Astrocyte (in vitro differentiated cells and primary cell): Measurements from ENCODE around the gene HDGF. TPM values are rescaled to one million over a fixed set of nuclear protein-coding genes. Genes with fewer than 3 reads are reported as not detected.

ENCODE experiments used
- DNase-seq: peaks from one replicate; pipeline ENCODE4 v3.0.0-alpha.2; 2010; ENCODE audit warnings: low read depth
- FAIRE-seq: peaks from 2 replicates; lab custom pipeline; 2011; peaks lifted over from hg19 to GRCh38; lab: Jason Lieb, UNC
- H2AFZ ChIP-seq: 2 replicates; pipeline ENCODE4 v1.6.0; 2012; ENCODE audit warnings: low read depth, low read length, inconsistent platforms
- H3K27ac ChIP-seq: 2 replicates; pipeline ENCODE4 v1.5.1; 2011; ENCODE audit warnings: low read depth, low read length, inconsistent platforms
- H3K27me3 ChIP-seq: 2 replicates; pipeline ENCODE4 v1.6.0; 2011; ENCODE audit warnings: low read length, inconsistent platforms; ENCODE audit not compliant: insufficient read depth
- H3K36me3 ChIP-seq: 2 replicates; pipeline ENCODE4 v1.5.1; 2011; ENCODE audit warnings: low read length, inconsistent platforms; ENCODE audit not compliant: insufficient read depth
- H3K4me1 ChIP-seq: 2 replicates; pipeline ENCODE4 v1.5.1; 2011; ENCODE audit warnings: low read length, inconsistent platforms; ENCODE audit not compliant: insufficient read depth
- H3K4me2 ChIP-seq: 2 replicates; pipeline ENCODE4 v1.6.0; 2012; ENCODE audit warnings: low read length, inconsistent platforms
- H3K4me3 ChIP-seq: 2 replicates; pipeline ENCODE4 v1.5.1; 2011; ENCODE audit warnings: low read depth, mild to moderate bottlenecking, low read length, inconsistent platforms; ENCODE audit not compliant: insufficient read depth
- H3K79me2 ChIP-seq: 2 replicates; pipeline ENCODE4 v1.6.0; 2012; ENCODE audit warnings: mild to moderate bottlenecking, low read length, inconsistent platforms; ENCODE audit not compliant: insufficient read depth
- H3K9ac ChIP-seq: 2 replicates; pipeline ENCODE4 v1.6.0; 2012; ENCODE audit warnings: mild to moderate bottlenecking, low read length, inconsistent platforms
- H3K9me3 ChIP-seq: 2 replicates; pipeline ENCODE4 v1.5.1; 2012; ENCODE audit warnings: low read depth, mild to moderate bottlenecking, low read length, inconsistent platforms; ENCODE audit not compliant: insufficient read depth
- H4K20me1 ChIP-seq: 2 replicates; pipeline ENCODE4 v1.6.0; 2012; ENCODE audit warnings: low read length, inconsistent platforms; ENCODE audit not compliant: insufficient read depth
- H3K27ac Mint-ChIP-seq: one replicate; pipeline ENCODE4 v1.8.0; 2021; ENCODE audit warnings: mild to moderate bottlenecking, mixed read lengths; ENCODE audit not compliant: unreplicated experiment
- H3K27me3 Mint-ChIP-seq: one replicate; pipeline ENCODE4 v1.8.0; 2021; ENCODE audit warnings: low read depth, mixed read lengths; ENCODE audit not compliant: unreplicated experiment
- H3K36me3 Mint-ChIP-seq: one replicate; pipeline ENCODE4 v1.8.0; 2021; ENCODE audit warnings: low read depth, mixed read lengths; ENCODE audit not compliant: unreplicated experiment
- H3K4me1 Mint-ChIP-seq: one replicate; pipeline ENCODE4 v1.8.0; 2021; ENCODE audit warnings: low read depth, mixed read lengths; ENCODE audit not compliant: unreplicated experiment
- H3K4me3 Mint-ChIP-seq: one replicate; pipeline ENCODE4 v1.8.0; 2021; ENCODE audit warnings: mild to moderate bottlenecking, moderate library complexity, mixed read lengths; ENCODE audit not compliant: unreplicated experiment
- H3K9me3 Mint-ChIP-seq: one replicate; pipeline ENCODE4 v1.8.0; 2021; ENCODE audit warnings: mild to moderate bottlenecking, mixed read lengths; ENCODE audit not compliant: unreplicated experiment
- CTCF ChIP-seq: IDR thresholded peaks from 2 replicates; pipeline ENCODE4 v1.5.1; 2011; ENCODE audit warnings: low read depth, mild to moderate bottlenecking, inconsistent platforms, low read length, moderate library complexity; ENCODE audit not compliant: insufficient read depth
- EZH2 ChIP-seq: IDR thresholded peaks from 2 replicates; pipeline ENCODE4 v1.6.1; 2012; ENCODE audit warnings: mild to moderate bottlenecking, low read length, inconsistent platforms; ENCODE audit not compliant: insufficient read depth
- total RNA-seq: library from RNA; stranded (reverse); gene quantifications from 2 replicates; pipeline ENCODE4 v1.2.1, GENCODE V29; 2021

The HDGF gene
- total RNA-seq, 1 donor from 2014 or later: 190 TPM

DNA sequence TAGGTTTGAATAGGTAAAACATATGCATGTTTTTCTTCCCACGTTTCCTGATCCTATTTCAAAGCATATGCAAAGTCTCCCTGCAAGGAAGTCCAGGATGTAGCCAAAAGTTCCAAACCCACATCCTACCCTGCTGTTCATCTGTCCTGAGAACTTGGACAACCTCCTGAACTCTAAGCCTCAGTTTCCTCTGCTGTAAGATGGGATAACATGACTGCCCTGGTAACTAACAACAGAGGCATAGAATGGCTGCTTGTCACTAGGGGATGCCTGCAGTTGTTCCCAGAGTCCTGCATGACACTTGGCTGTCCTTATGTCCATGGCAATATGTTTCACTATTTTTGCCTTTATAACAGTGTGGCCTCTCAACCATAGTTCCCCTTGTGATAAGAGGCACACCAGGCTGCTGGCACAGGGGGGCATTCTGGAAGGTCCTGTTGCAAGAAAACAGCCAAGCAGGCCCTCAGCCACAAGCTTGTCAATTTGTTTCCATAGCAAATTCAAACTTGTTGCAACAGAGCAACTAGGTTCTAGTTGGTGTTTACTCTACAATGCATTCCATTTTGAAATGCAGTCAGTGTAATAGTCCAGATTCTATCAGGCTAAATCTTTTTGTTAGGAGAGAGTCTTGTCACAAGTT is 1.5 kb upstream of the HDGF start:
- Mint-ChIP-seq H3K4me3 (peak overlapping the region; percentile 90), H3K4me1 (peaks cover 22% of the 10 kb centered on the region), H3K27me3 (no peaks in the 10 kb centered on the region), H3K36me3 (peaks cover 2% of the 10 kb centered on the region), H3K27ac (no peak overlapping the region), H3K9me3 (no peaks in the 10 kb centered on the region)
- Histone ChIP-seq H4K20me1 (no peaks in the 10 kb centered on the region), H3K27ac (no peak overlapping the region), H3K36me3 (no peaks in the 10 kb centered on the region), H3K4me3 (peak overlapping the region; percentile 86), H2AFZ (no peak overlapping the region), H3K9ac (peak overlapping the region; percentile 91), H3K27me3 (no peaks in the 10 kb centered on the region), H3K4me2 (peak overlapping the region; percentile 99), H3K9me3 (no peaks in the 10 kb centered on the region), H3K79me2 (peaks cover 45% of the 10 kb centered on the region), H3K4me1 (peaks cover 33% of the 10 kb centered on the region)
- TF ChIP-seq CTCF (no peak), EZH2 (no peak)
- FAIRE-seq (no peak), DNase-seq (no peak)

DNA sequence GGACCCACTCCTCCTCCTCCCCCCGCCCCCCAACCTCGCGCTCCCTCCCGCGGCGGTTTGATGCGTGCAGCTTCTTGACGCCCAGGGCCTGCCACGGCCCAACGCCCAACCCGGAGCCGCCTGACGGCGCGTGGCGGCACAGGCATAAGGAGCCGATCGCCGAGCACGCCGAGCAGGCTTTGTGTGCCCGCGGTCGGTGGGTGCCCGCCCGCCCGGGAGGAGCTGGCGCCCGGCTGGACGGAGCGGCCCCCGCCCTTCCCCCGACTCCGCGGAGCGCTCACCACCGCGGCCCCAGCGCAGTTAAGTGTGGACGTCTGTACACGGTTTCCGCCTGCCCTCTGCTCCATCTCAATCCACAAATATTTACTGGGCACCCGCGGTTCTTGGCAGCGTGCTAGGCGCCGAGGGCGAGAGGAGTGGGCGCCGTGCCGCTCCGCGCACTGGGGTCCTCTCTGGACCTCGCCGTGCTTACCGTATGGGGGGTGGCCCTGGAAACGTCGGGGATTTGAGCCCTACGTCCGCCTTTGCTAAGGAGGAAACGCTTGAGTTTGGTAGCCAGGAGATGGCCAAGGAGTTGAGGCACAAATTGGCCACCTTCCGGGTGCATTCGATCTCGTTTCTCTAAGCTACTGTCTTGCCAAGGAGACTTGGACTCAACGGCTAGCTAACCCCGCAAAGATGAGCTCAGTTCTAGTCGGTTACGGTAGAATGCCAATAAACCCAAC is 444 bp upstream of the HDGF start:
- Mint-ChIP-seq H3K9me3 (no peaks in the 10 kb centered on the region), H3K36me3 (peaks cover 2% of the 10 kb centered on the region), H3K4me1 (peaks cover 29% of the 10 kb centered on the region), H3K27ac (peak overlapping the region; percentile 96), H3K4me3 (peak overlapping the region; percentile 90), H3K27me3 (no peaks in the 10 kb centered on the region)
- H2AFZ ChIP-seq: peak overlapping the region; percentile 70
- H3K4me1 ChIP-seq: peaks cover 42% of the 10 kb centered on the region
- no peaks in the 10 kb centered on the region for H4K20me1 ChIP-seq
- TF ChIP-seq CTCF (no peak), EZH2 (no peak)
- H3K27me3 ChIP-seq: no peaks in the 10 kb centered on the region
- H3K27ac ChIP-seq: peak overlapping the region; percentile 88
- H3K79me2 ChIP-seq: peaks cover 54% of the 10 kb centered on the region
- peak overlapping the region; percentile 99 for H3K4me2 ChIP-seq
- DNase-seq (peak; percentile 94), FAIRE-seq (no peak)
- peak overlapping the region; percentile 91 for H3K9ac ChIP-seq
- no peaks in the 10 kb centered on the region for H3K9me3 ChIP-seq
- H3K4me3 ChIP-seq: peak overlapping the region; percentile 86
- no peaks in the 10 kb centered on the region for H3K36me3 ChIP-seq
